GM12878 (cell line): ENCODE results near the gene FAM9C. TPM values are rescaled to one million over a fixed set of nuclear protein-coding genes. Genes with fewer than 3 reads are reported as not detected.

Experiments used
- ATF7 ChIP-seq: fragments of 450-650 bp; IDR thresholded peaks from 2 replicates; pipeline ENCODE4 v1.6.1; 2016; ENCODE audit warnings: low read depth, mild to moderate bottlenecking
- CBX3 ChIP-seq: fragments of 200-600 bp; sonication (generic); IDR thresholded peaks from 2 replicates; pipeline ENCODE4 v1.6.1; 2016; ENCODE audit warnings: low read depth, borderline replicate concordance
- E4F1 ChIP-seq: fragments of 450-650 bp; IDR thresholded peaks from 2 replicates; pipeline ENCODE4 v1.6.1; 2018; ENCODE audit warnings: borderline replicate concordance, mild to moderate bottlenecking; ENCODE audit not compliant: partially characterized antibody
- EP300 ChIP-seq, 2 experiments: fragments of 150-350 bp in 1 of 2; IDR thresholded peaks; 2 replicates each; pipeline ENCODE4 v1.6.1; 2011 to 2012; ENCODE audit warnings: low read depth in 2 of 2, low read length in 2 of 2, borderline replicate concordance in 1 of 2, improper control_type of control experiment in 1 of 2, inconsistent platforms in 1 of 2; ENCODE audit not compliant: control insufficient read depth in 1 of 2
- ETV6 ChIP-seq, 2 experiments: fragments of 450-650 bp in 1 of 2; IDR thresholded peaks in 1 of 2; conservative IDR thresholded peaks in 1 of 2; 2 replicates each; pipeline ENCODE4 v1.6.1; 2014; ENCODE audit warnings: antibody characterized with exemption in 1 of 2, borderline replicate concordance in 1 of 2, low read depth in 1 of 2, mild to moderate bottlenecking in 1 of 2, moderate library complexity in 1 of 2
- HCFC1 ChIP-seq: fragments of 150-350 bp; IDR thresholded peaks from 2 replicates; pipeline ENCODE4 v1.6.1; 2014; ENCODE audit warnings: low read length
- HDGF ChIP-seq: fragments of 450-650 bp; IDR thresholded peaks from 2 replicates; pipeline ENCODE4 v1.6.1; 2016; ENCODE audit warnings: antibody characterized with exemption
- IKZF2 ChIP-seq, 2 experiments: fragments of 450-650 bp; IDR thresholded peaks; 2 replicates each; pipeline ENCODE4 v1.6.1; 2017; ENCODE audit warnings: mild to moderate bottlenecking in 2 of 2, moderate library complexity in 2 of 2
- IRF4 ChIP-seq: IDR thresholded peaks from 2 replicates; pipeline ENCODE4 v1.6.1; 2011; ENCODE audit warnings: low read depth, low read length
- KDM1A ChIP-seq: fragments of 200-600 bp; sonication (generic); IDR thresholded peaks from 2 replicates; pipeline ENCODE4 v1.6.1; 2016; ENCODE audit warnings: borderline replicate concordance
- NBN ChIP-seq: fragments of 450-650 bp; IDR thresholded peaks from 2 replicates; pipeline ENCODE4 v1.6.1; 2016
- NFYA ChIP-seq: IDR thresholded peaks from 2 replicates; pipeline ENCODE4 v1.6.1; 2011; ENCODE audit warnings: low read depth, mild to moderate bottlenecking, low read length, improper control_type of control experiment, borderline replicate concordance
- PML ChIP-seq: IDR thresholded peaks from 2 replicates; pipeline ENCODE4 v1.6.1; 2012; ENCODE audit warnings: low read length, inconsistent platforms
- RELA ChIP-seq: fragments of 450-650 bp; IDR thresholded peaks from 2 replicates; pipeline ENCODE4 v1.8.0; 2014; ENCODE audit warnings: borderline replicate concordance; ENCODE audit not compliant: partially characterized antibody
- RELB ChIP-seq: fragments of 450-650 bp; IDR thresholded peaks from 2 replicates; pipeline ENCODE4 v1.6.1; 2017; ENCODE audit warnings: low read depth, mild to moderate bottlenecking, moderate library complexity
- SIN3A ChIP-seq: IDR thresholded peaks from 2 replicates; pipeline ENCODE4 v1.6.1; 2012; ENCODE audit warnings: low read depth, low read length, improper control_type of control experiment
- SMARCA5 ChIP-seq: fragments of 450-650 bp; IDR thresholded peaks from 2 replicates; pipeline ENCODE4 v1.6.1; 2017; ENCODE audit warnings: mild to moderate bottlenecking
- SPI1 ChIP-seq: IDR thresholded peaks from 2 replicates; pipeline ENCODE4 v1.6.1; 2011; ENCODE audit warnings: low read depth, mild to moderate bottlenecking, low read length, moderate library complexity, borderline replicate concordance; ENCODE audit not compliant: insufficient read depth
- TCF12 ChIP-seq: IDR thresholded peaks from 2 replicates; pipeline ENCODE4 v1.6.1; 2011; ENCODE audit warnings: low read depth, mild to moderate bottlenecking, low read length
- ZNF207 ChIP-seq: fragments of 450-650 bp; IDR thresholded peaks from 2 replicates; pipeline ENCODE4 v1.6.1; 2014; ENCODE audit warnings: antibody characterized with exemption, mild to moderate bottlenecking, borderline replicate concordance
- ZNF622 ChIP-seq: fragments of 450-650 bp; IDR thresholded peaks from 2 replicates; pipeline ENCODE4 v1.6.1; 2017; ENCODE audit warnings: mild to moderate bottlenecking, inconsistent platforms
- polyA plus RNA-seq, 11 experiments: library from polyadenylated mRNA; depleted of rRNA in 4 of 11; unstranded in 6 of 11; stranded (reverse) in 5 of 11; fragments of >200 nt; fragmentation: Nextera tagmentation in 4 of 11; fragmentation: Illumina TruSeq in 1 of 11; extraction: Ambion mirVana in 4 of 11; extraction: Trizol in 1 of 11; gene quantifications; 1 replicate in 1 of 11; 2 replicates in 10 of 11; pipeline versions ENCODE4 v1.2.1 to v1.2.3, GENCODE V29; 2011 to 2016; ENCODE audit warnings: inconsistent platforms in 2 of 11, missing spikeins in 2 of 11, low read depth in 1 of 11
- total RNA-seq, 4 experiments: library from RNA; depleted of rRNA in 3 of 4; stranded (reverse); fragments of >200 nt in 3 of 4; fragmentation: Illumina TruSeq in 1 of 4; extraction: Trizol in 1 of 4; gene quantifications; 2 replicates each; pipeline versions ENCODE4 v1.2.1 to v1.2.3, GENCODE V29; 2013 to 2021
- TF ChIP-seq, protein P1 (sequence below): fragments of 450-650 bp; IDR thresholded peaks from 2 replicates; pipeline ENCODE4 v1.6.1; 2017; ENCODE audit warnings: mild to moderate bottlenecking, low read depth, inconsistent platforms; ENCODE audit not compliant: poor library complexity, severe bottlenecking
- TF ChIP-seq, protein P2 (sequence below): IDR thresholded peaks from 2 replicates; pipeline ENCODE4 v1.6.1; 2012; ENCODE audit warnings: low read depth, low read length, improper control_type of control experiment
- TF ChIP-seq, protein P3 (sequence below): fragments of 450-650 bp; IDR thresholded peaks from 2 replicates; pipeline ENCODE4 v1.6.1; 2014; ENCODE audit warnings: mild to moderate bottlenecking

Gene FAM9C
- total and polyA plus RNA-seq, 10 of the 15 experiments (the other 5 are each of a cell fraction or from before 2014, with no cell fraction given), result 0.01 to 0.03 TPM; not detected in 8

DNA sequence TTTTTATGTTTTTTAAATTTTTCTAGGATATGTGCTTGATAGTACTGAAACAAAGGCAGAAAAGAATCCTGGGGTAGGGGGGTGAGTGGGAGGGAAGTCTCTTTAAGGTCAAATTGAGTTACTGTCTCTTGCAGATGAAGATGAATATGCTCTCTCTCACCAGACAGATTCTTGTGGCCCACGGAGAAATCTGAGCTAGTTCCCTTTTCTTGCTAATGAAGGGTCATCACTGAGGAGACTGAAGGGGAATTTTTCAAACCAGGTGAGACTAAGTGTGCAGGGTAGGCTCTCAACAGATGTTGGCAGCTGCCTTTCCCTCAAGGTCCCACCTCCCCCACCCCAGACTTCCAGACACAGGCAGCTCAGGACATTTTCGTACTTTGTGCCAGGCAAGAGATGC lies 21.5 kb downstream of the FAM9C start (continued):
- TF ChIP-seq, protein P1, sequence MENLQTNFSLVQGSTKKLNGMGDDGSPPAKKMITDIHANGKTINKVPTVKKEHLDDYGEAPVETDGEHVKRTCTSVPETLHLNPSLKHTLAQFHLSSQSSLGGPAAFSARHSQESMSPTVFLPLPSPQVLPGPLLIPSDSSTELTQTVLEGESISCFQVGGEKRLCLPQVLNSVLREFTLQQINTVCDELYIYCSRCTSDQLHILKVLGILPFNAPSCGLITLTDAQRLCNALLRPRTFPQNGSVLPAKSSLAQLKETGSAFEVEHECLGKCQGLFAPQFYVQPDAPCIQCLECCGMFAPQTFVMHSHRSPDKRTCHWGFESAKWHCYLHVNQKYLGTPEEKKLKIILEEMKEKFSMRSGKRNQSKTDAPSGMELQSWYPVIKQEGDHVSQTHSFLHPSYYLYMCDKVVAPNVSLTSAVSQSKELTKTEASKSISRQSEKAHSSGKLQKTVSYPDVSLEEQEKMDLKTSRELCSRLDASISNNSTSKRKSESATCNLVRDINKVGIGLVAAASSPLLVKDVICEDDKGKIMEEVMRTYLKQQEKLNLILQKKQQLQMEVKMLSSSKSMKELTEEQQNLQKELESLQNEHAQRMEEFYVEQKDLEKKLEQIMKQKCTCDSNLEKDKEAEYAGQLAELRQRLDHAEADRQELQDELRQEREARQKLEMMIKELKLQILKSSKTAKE, result peak; percentile 73
- TF ChIP-seq, protein P2, sequence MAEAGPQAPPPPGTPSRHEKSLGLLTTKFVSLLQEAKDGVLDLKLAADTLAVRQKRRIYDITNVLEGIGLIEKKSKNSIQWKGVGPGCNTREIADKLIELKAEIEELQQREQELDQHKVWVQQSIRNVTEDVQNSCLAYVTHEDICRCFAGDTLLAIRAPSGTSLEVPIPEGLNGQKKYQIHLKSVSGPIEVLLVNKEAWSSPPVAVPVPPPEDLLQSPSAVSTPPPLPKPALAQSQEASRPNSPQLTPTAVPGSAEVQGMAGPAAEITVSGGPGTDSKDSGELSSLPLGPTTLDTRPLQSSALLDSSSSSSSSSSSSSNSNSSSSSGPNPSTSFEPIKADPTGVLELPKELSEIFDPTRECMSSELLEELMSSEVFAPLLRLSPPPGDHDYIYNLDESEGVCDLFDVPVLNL, result no peak
- TF ChIP-seq NFYA, result no peak
- TF ChIP-seq HDGF, result no peak
- TF ChIP-seq TCF12, result peak; percentile 98
- TF ChIP-seq RELB, result peak; percentile 77
- TF ChIP-seq E4F1, result no peak
- TF ChIP-seq ETV6 (conservative IDR thresholded peaks at IDR 0.05 in 1 of 2, IDR thresholded peaks at IDR 0.05 in 1 of 2; ENCODE audit: borderline replicate concordance in 1 of 2, low read depth in 1 of 2), result no peak
- peak; percentile 52 for TF ChIP-seq NBN
- TF ChIP-seq SIN3A, result no peak
- no peak for TF ChIP-seq CBX3
- peak; percentile 83 for TF ChIP-seq SPI1
- no peak for TF ChIP-seq ZNF207
- no peak for TF ChIP-seq KDM1A
- no peak; the same call in 1 of the 2 replicates for TF ChIP-seq ATF7
- no peak for TF ChIP-seq HCFC1
- peak in 1 of 2 experiments; percentile 75; a peak in 2 of 4 replicates for TF ChIP-seq EP300 (IDR thresholded peaks at IDR 0.05; ENCODE audit: borderline replicate concordance in 1 of 2, control insufficient read depth in 1 of 2, low read depth in 2 of 2, low read length in 2 of 2)
- TF ChIP-seq, protein P3, sequence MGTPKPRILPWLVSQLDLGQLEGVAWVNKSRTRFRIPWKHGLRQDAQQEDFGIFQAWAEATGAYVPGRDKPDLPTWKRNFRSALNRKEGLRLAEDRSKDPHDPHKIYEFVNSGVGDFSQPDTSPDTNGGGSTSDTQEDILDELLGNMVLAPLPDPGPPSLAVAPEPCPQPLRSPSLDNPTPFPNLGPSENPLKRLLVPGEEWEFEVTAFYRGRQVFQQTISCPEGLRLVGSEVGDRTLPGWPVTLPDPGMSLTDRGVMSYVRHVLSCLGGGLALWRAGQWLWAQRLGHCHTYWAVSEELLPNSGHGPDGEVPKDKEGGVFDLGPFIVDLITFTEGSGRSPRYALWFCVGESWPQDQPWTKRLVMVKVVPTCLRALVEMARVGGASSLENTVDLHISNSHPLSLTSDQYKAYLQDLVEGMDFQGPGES, result no peak
- TF ChIP-seq SMARCA5, result no peak
- TF ChIP-seq IKZF2 (IDR thresholded peaks at IDR 0.05), result peak; percentile 69 to 75
- TF ChIP-seq ZNF622, result no peak
- no peak for TF ChIP-seq PML
- no peak for TF ChIP-seq IRF4
- peak; percentile 65 for TF ChIP-seq RELA
